Measurements from ENCODE around the gene ST7.

DNA sequence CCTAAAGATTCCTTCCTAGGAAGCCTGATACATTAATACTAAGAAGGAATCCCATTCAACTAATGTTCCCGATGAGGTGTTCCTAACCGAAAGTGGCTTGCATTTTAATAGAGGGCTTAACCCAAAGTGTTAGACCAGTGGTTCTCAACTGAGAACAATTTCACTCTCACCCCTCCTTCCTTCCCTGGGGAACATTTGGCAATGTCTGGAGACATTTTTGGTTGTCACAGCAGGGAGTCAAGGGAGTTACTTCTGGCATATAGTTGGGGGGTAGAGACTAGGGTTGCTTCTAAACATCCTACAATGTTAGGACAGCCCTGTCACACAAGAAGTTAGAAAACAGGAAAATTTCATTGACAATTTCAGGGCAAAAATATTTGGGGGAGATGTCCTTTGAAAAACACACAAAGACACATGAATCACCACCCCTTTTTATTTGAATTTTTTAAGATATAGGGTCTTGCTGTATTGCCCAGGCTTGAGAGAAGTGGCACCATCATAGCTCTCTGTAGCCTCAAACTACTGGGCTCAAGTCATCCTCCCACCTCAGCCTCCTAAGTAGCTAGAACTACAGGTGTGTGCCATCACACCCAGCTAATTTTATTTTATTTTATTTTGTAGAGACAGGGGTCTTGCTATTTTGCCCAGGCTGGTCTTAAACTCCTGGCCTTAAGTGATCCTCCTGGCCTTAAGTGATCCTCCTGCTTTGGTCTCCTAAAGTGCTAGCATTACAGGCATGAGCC is 318.9 kb downstream of the ST7 start:
- TF ChIP-seq SUZ12 (IDR thresholded peaks at IDR 0.05) (no peak), LEF1 (IDR thresholded peaks at IDR 0.05; ENCODE audit: borderline replicate concordance) (no peak), FOXM1 (IDR thresholded peaks at IDR 0.05; ENCODE audit: borderline replicate concordance) (no peak), FOXA1 (IDR thresholded peaks at IDR 0.05) (no peak), BHLHE40 (IDR thresholded peaks at IDR 0.05; ENCODE audit: borderline replicate concordance) (no peak), PKNOX1 (IDR thresholded peaks at IDR 0.05) (no peak), FOXK2 (IDR thresholded peaks at IDR 0.05) (no peak), SP1 (IDR thresholded peaks at IDR 0.05) (no peak), TARDBP (IDR thresholded peaks at IDR 0.05) (no peak), ELF4 (IDR thresholded peaks at IDR 0.05) (no peak), HDGF (IDR thresholded peaks at IDR 0.05; ENCODE audit: borderline replicate concordance) (no peak)

All from HEK293T (cell line).